Measurements from ENCODE around the gene SLC25A51. TPM values are rescaled to one million over a fixed set of nuclear protein-coding genes. Genes with fewer than 3 reads are reported as not detected.

The SLC25A51 gene
- total RNA-seq, 2 donors from 2014 or later, result 19.8 to 23.4 TPM

DNA sequence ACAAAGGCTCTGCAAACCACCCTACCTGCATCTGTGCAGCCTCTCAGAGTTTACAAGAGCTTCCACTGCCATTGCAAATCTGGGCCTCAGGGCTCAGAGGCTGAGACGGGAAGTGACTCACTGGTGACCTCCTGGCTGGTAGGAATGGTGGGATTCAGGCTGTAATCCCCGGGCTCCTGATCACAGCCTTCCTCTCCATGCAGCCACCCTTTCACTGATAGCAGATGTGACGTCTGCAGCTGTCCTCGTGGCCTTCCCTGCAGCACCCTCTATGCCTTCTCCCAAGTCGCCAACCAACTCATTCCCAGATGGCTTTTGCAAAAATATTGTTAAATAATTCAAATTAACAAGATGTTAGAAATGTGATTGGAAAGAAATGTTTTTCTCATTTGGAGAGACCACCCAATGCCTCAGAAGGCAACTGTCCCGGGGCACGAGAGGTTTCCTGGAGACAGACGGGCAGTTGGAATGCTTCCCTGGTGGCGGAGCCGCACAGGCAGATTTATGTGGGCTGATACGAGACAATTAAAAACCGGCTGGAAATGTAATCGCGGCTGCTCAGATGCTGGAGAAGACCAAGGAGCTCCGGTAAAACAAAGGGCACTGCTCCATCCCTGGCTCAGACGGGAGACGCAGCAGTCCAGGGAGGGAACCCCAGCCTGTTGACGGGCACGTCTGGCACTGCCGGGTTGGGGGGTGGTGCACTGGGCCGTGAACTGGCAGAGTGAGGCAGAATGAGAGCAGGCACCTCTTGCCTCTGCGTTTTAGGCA lies 34.4 kb upstream of the SLC25A51 start:
- no peak for ATAC-seq
- intact Hi-C loops (cut with DNase I, micrococcal nuclease), result no loop called here
- no peak for DNase-seq

DNA sequence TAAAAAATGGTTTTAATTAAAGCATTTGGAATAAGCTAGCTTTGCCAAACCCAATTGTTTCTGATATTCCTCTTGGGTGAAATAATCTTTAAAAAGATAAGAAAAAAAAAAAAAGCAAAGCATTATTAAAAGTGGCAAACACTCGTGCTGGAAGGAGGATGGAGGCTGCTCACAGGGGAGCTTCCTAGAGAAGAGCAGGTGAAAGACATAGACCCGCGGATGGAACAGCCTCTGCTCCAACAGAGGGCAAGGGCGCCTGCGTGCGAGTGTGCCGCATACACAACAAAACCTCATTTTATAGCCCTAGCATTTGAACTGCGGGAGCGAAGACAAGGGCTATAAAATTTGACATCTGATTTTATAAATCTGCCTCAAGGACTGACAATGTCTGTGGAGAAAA lies 33.4 kb upstream of the SLC25A51 start:
- ATAC-seq, result peak; percentile 49
- intact Hi-C loops (cut with DNase I, micrococcal nuclease), result no loop called here
- no peak for DNase-seq

DNA sequence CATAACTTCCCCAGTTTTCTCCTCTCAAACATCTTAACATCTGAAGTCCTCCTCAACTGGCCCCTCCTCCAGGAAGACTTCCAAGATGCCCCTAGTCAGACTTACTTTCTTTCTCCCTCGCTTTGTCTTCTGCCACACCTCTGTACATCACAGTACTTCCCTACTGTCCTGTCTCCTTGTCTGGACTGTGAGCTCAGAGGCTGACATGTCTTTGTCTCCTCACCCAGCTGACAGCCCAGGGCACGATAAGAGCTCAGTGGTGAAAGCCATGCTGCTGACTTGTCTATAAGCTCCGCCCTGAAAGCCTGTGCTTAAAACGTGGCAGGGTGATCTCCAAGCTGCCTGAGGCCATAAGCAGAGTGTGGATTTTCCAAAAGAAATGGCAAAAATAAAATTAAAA lies 33.0 kb upstream of the SLC25A51 start:
- DNase-seq, result no peak
- intact Hi-C loops (cut with DNase I, micrococcal nuclease), result no loop called here
- peak; percentile 38 for ATAC-seq

DNA sequence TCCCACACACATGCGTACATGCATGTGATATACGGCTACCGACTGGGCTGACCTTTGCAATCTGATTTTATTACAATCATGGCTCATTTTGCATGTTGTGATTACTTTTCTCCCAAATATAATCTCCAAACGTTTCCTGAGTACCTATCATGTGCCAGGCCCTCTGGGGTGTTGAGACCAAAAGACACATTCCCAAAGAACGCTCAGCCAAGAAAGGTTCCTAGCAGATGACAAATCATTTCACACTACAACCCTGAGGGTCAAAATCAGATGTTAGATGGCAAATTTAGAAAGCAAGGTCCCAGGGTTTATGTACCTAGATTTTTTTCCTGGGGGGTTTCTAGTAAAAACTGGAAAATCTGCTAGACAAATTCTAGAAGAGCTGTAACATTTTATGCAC lies 32.4 kb upstream of the SLC25A51 start:
- ATAC-seq (no peak), DNase-seq (no peak)
- intact Hi-C loops (cut with DNase I, micrococcal nuclease), result no loop called here

GRCh38 chr9:37935096-37935495 lies 31.2 kb upstream of the SLC25A51 start:
- intact Hi-C loops (cut with DNase I, micrococcal nuclease), result no loop called here
- ATAC-seq (no peak), DNase-seq (no peak)

DNA sequence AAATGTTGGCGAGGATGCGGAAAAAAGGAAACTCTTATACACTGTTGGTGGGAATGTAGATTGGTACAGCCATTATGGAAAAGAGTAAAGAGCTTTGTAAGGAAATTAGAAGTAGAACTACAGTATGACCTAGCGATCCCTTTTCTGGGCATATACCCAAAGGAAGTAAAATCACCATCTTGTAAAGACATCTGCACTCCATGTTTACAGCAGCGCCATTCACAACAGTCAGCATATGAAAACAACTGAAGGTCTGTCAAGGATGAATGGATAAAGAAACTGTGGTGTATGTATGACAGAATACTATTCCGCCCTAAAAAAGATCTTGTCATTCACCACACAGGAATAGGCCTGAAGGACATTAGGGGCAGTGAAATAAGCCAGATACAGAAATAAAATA lies 27.7 kb upstream of the SLC25A51 start:
- intact Hi-C loops (cut with DNase I, micrococcal nuclease), result no loop called here
- DNase-seq, result no peak
- ATAC-seq, result no peak

GRCh38 chr9:37929441-37929895 lies 25.5 kb upstream of the SLC25A51 start:
- no peak for DNase-seq
- ATAC-seq, result no peak
- intact Hi-C loops (cut with DNase I, micrococcal nuclease), result no loop called here

DNA sequence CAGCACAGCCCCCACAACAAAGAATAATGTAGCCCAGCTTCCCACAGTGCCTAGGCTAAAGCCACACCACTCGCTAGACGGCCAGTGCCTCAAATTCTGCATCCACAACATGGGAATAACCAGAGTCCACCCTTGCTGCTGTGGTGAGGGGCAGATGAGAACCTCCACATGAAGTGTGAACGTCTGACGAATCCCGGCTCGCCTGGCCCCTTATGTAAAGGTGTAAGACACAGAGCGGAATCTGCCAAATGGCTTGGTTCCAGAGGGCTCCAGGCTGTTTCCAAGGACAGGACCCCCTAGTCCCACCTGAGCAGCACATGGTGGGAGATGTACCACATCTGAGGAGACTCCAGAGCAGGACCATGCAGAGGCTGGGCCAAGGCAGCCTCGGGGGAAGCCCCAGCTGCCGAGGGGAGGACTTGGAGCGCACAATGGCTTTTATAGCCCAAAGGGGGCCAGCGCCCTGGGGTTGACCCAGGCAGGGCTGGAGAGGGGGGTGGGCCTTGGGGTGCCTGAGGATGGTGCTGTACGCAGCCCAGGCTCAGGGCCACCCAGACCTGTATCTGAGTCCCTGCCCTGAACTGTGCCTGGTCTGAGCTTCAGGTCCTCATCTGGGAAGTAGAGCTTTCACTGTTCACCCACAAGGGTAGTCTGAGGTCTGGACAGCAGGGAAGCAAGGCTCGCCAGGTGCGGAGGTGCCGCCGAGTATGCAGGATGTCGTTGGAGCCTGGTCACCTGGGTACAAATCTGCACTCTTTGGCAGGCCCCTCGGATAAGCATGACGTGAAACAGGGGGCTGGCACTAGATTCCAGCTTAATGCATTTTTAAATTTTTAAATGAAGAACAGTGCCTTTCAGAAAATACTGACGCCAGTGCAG lies 24.9 kb upstream of the SLC25A51 start:
- ATAC-seq (no peak), DNase-seq (no peak)
- intact Hi-C loops (cut with DNase I, micrococcal nuclease), result no loop called here

GRCh38 chr9:37927601-37928551 lies 23.9 kb upstream of the SLC25A51 start:
- ATAC-seq (no peak), DNase-seq (no peak)
- intact Hi-C loops (cut with DNase I, micrococcal nuclease), result no loop called here

DNA sequence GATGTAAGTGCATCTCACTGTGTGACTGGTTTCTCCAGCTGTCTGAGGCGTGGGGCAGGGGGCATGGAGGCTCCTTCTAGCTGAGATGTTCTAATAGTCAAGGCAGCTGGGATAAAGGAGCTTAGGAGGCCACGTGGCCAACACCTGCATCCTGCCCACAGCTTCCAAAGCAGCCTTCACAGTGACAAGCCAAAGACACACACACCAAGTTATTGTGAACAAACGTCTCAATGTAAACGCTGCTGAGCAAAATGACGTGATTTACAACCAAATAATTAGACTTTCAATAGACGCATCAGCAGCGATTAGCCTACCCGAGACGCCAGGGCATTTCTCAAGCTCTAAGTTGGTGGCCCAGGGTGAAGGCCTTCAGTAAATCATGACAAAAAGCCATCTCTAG lies 23.2 kb upstream of the SLC25A51 start:
- ATAC-seq (no peak), DNase-seq (no peak)
- intact Hi-C loops (cut with DNase I, micrococcal nuclease), result no loop called here

DNA sequence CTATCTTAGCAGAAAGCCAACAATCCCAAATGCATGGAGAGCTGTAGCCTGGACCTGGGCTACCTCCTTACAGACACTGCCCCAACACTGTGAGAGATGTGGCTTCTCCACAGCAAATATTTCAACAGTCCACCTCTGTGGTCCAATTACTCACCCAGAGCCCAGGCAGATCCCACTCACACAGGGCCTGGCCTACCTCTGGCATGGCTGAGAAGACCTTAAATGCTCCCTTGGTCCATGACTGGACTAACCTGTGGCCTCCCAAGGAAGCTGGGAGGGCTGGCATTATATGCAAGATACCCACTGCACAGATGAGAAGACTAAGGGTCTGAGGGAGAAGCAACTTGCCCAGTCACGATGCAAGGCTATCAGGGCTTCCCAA lies 22.8 kb upstream of the SLC25A51 start:
- ATAC-seq, result no peak
- intact Hi-C loops (cut with DNase I, micrococcal nuclease), result no loop called here
- DNase-seq, result no peak

- DNase-seq (no peak), ATAC-seq (no peak)
- intact Hi-C loops (cut with DNase I, micrococcal nuclease), result no loop called here
These were observed 22.1 kb upstream of the SLC25A51 start for GRCh38 chr9:37925786-37926736.

- no peak for ATAC-seq
- intact Hi-C loops (cut with DNase I, micrococcal nuclease), result no loop called here
These were observed 21.1 kb upstream of the SLC25A51 start for GRCh38 chr9:37925006-37925405.

DNA sequence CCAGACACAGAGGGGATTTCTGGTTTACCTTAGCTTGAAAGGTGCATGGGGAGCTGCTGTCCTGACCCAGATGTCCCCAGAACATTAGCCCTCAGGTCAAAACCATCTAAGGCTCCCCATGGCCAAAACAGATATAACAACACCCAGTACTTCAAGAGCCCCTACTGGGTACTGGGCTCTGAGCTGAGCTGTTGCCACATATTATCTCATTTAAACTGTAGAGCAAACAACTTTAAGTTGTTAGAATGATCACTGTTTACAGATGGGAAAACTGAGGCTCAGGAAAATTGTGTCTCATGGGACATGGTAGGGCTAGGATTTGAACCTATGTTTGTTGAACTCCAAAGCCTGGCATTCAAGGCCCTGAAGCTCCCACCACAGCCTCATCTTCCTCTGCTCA lies 20.6 kb upstream of the SLC25A51 start:
- no peak for ATAC-seq
- intact Hi-C loops (cut with DNase I, micrococcal nuclease), result no loop called here
- DNase-seq, result no peak

More at GRCh38 chr9:37925006-37925405, 21.1 kb upstream of the SLC25A51 start:
- no peak for DNase-seq

DNA sequence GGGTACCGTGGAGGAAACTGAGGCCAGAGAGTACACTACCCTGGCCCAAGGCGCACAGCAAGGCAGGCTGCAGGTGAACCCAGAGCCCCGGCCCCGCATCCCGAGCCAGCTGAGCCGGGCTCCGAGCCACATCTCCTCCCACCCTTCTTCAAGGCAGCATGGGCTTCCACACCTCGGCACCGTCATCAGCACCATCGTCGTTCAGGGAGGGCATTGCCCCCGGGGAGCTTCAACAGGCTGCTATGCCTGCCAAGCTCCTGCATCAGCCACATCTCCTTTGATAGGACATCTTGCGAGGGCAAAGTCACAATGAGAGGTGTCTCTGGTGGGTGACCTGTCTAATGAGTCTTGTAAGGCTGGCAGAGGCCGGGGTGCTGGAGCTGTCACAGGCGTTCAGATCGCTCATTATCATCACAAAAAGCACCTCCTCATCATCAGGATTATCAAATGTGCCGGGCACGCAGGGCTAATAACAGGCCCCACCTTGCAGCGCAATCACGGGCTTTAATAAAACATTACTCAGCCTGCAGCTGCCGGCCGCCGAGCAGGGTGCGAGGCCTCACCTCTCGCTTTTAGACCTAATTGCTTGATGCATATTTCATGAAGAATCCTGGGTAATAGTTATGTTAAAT lies 20.0 kb upstream of the SLC25A51 start:
- no peak for DNase-seq
- no peak for ATAC-seq
- intact Hi-C loops (cut with DNase I, micrococcal nuclease), result no loop called here

DNA sequence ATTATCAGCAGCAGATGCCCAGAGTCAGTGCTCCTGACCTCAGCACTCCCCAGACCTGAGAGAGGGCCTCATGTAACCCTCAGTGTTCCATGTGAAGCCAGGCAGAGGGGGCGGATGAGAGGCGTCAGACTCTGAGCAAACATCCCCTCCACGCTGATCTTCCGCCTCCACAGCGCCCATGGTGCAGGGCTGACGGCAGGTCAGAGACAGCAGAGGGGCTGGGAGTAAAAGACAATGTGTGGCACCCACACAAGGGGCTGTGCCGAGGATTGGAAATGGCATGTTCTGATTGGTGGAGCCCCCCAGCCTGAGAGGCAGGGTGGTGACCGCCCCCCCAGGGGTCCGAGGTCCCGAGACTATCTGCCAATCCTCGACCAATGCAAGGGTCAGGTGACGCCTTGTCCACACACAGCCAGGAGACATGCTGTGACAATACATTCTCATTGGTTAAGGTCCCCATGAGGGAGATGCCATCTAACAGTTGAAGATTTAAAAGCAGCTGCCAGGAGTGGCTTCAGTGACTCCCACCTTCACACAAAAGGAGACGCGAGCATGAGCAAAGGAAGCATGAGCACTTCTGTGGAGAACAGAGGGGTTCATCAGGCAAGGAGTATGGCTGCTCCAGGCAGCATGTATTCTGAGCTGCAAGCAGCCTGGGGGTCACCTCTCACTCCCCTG lies 19.3 kb upstream of the SLC25A51 start:
- intact Hi-C loops (cut with DNase I, micrococcal nuclease), result no loop called here
- ATAC-seq, result no peak
- DNase-seq, result no peak

All from left colon (tissue), 2 donors.